GM19395 (cell line): ENCODE data around the gene NAT8L.

ENCODE experiments used
- ATAC-seq: cut with Tn5 transposase; IDR thresholded peaks from one replicate; pipeline ENCODE4 v1.9.1; 2021; ENCODE audit warnings: mild to moderate bottlenecking, moderate library complexity; ENCODE audit not compliant: unreplicated experiment

The NAT8L gene

DNA sequence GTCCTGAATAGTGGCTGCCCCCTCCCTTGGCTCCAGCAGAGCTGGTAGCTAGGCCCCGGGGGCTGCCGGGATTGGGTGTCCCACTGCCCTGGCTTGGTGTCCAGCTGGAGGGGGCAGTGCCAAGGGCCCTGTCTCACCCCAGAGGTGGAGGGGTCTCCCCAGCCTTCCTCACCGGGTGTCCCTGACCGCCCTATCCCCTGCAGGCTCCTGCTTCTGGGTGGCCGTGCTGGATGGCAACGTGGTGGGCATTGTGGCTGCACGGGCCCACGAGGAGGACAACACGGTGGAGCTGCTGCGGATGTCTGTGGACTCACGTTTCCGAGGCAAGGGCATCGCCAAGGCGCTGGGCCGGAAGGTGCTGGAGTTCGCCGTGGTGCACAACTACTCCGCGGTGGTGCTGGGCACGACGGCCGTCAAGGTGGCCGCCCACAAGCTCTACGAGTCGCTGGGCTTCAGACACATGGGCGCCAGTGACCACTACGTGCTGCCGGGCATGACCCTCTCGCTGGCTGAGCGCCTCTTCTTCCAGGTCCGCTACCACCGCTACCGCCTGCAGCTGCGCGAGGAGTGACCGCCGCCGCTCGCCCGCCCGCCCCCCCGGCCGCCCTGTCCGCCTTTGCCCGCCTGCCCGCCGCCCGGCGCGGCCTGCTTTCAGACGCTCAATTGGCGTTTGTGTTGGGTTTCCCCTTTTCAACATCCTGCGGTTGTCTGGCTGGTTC, 4.6 kb downstream of the NAT8L start:
- no peak for ATAC-seq

DNA sequence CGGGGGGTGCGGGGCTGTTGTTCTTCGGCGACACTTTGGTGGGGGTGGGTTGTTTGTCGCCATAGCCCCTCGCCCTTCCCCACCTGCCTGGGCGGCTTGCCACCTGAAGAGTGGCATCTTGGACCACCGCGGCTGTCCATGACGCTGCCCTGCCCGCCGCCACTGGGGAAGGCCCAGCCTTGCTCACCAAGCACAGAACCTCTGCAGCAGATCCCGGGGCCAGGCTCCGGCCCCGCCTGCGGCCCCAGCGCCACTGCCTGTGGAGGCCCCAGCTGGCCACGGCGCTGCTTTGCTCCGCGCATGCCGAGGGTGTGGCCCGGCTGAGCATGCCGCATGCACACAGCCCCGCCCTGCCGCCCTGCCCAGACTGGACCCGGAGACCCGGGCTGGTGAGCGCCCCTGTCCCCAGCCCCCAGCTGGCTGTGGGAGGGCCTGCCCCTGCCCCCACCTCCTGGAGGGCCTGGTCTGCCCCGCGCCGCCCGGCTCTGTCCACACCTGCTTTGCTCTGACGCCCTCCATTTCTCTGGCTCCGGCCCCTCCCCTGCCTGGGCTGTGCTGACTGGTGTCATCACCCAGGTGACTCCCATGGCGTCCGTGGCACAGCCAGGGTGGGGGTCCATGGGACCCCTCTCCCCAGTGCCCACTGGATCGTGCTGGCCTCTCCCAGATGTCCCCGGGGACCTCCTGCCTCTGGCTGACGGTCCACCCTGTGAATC, 5.3 kb downstream of the NAT8L start:
- ATAC-seq, result no peak

DNA sequence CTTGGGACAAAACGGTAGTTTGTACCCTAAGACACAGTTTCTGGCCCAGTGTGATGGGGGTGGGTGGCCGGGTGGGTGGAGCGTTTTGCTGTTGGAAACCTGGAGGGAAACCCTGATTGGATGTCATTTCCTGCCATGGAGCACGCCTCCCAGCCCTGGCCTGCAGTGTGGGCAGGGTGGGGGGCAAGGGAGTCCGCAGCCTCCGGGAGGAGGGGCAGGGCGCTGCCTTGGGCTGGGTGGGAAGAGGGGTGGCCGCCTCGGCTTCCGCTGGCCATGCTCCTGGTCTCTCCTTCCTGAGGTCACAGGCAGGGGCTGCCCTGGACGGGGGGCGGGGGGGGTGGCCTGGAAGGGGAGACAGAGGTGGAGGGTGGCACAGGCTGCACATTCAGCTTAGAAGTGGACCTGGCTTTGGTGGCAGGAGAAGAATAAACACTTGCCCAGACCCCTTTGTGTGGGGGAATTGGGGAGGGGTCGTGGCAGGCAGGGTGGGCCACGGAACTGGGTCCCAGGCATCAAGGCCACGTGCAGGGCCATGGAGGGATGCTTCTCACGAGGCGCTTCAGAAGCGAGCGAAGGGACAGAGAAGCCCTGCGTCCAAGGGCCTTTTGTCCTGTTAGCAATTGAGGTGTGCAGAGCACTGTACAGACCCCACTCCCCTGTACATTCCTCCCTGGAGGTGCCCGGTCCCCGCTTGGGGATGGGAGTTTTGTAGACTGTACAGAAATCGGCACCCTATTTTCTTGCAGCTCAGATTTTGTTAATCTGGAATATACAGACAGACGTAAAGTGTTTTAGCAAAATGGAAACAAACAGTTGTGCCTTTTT, 6.2 kb downstream of the NAT8L start:
- ATAC-seq, result no peak

DNA sequence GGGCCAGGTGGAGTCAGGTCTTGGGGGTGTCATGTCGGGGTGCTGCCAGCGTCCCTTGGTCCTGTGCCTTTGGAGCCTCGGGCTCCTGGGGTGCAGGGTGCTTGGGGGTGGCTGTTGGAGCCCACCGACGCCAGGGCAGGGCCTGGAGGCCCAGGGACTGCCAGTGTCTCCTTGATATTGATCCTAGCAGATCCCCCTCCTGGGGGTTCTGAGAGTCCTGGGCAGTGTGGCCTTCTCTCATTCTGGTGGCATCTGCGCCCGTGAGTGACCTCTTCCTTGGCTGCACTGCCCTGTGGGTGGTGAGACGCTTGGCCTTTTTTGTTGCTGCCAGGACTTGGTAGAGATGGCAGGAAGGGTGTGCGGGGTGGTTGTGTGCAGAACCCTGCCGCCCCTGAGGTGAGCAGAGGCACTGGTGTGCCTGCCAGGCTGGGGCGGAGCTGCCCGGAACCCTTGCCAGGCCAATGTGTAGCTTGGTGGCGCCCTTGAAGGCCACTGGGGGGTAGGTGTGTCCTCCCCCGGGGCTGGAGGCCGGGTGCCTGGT, 7.0 kb downstream of the NAT8L start:
- no peak for ATAC-seq

DNA sequence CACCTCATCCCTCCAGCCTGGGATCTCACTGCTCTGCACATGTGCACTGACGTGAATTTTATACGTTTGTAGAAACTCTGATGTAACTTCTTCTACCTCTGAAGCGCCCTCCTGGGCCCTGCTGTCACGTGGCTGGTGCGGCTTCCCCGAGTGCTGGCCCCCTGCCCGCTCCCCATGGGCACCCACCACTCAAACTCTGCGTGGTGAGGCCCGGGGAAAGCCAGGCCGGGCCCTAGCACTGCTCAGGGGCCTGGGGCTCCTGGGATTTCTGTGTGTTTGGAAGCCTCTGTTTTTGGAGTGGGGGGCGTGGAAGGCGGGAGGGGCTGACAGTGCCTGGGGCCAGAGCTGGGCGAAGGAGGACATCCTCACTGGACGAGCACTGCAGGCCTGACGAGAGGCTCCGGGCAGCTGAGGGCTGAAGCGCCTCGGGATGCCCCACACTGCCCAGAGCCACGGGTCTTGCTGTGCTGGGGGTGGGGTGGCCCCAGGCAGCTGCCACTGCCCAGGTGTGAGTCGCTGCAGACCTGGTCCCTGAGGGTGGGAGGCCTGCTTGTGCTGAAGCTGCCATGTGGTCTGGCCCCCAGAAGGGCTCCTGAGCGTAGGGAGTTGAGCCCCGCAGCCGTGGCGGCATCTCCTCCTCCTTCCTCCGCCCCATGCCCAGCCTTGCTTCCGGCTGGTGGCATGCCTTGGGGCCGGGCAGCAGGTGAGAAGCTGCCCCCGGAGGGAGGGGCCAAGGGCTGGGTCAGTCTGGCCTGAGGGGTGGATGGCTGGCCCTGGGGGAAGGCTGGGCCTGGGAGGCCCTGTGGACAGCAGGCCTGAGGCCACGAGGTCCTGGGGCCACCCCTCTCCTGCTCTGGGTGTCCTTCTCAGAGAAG, 7.7 kb downstream of the NAT8L start:
- no peak for ATAC-seq

DNA sequence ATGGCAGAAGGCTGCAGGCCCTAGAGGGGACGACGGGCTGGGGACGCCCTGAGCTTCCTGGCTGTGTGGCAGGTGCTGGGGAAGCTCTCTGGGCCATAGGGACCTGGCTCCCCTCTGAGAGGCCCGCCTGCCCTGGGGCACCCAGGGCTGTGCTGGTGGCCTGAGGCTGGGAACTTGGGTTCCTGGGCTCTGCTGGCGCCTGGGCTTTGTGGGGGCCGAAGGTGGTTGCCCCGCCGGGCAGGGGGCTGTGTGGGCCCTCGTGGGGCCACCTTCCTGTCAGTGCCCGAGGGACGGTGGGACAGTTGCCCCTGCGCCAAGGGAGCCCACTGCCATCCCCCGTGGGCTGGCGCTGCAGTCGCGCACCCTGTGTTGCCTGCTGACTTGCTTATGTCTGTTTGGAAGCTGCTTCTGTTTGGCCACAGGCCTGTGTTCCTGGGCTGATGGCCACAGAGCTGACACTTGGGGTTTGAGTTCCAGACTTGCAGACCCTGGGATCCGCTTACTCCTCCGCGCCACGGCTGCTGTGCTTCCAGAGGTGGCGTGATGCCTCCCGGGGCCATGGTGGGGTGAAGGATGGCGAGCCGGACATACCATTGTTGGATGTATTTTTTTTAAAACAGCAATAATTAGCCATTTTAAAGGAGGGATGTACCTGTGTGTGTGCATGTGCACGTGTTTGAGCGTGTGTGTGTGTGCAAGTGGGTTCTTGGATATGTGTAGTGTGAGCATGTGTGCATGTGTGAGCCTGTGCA, 8.5 kb downstream of the NAT8L start:
- ATAC-seq, result no peak

DNA sequence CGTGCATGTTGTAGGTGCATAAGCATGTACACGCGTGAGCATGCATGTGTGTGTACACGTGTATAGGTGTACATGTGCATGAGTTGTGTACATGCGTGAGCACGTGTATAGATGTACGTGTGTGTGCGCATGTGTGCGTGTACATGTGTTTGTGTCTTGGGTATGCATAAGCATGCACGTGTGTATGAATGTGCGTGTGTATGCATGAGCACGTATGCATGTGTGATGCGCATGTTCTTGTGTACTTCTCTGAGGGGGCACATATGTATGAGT, 9.0 kb downstream of the NAT8L start:
- ATAC-seq, result no peak

DNA sequence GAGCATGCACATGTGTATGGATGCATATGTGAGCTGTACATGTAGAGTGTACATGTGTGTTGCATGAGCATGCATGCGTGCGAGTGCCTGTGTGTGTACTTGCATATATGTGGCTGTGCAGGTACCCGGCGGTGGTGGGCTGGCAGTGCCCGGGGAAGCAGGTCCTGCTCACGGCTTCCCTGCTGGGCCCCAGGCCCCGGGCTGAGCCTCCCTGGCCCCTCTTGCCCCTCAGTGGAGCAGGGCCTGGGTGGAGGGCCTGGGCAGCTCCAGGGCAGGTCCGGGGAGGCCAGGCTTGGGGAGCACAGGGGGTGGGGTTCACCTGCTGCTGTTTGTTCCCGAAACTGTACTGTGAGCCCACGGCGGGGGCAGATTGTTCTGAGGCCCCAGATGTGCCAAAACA, 9.4 kb downstream of the NAT8L start:
- no peak for ATAC-seq

DNA sequence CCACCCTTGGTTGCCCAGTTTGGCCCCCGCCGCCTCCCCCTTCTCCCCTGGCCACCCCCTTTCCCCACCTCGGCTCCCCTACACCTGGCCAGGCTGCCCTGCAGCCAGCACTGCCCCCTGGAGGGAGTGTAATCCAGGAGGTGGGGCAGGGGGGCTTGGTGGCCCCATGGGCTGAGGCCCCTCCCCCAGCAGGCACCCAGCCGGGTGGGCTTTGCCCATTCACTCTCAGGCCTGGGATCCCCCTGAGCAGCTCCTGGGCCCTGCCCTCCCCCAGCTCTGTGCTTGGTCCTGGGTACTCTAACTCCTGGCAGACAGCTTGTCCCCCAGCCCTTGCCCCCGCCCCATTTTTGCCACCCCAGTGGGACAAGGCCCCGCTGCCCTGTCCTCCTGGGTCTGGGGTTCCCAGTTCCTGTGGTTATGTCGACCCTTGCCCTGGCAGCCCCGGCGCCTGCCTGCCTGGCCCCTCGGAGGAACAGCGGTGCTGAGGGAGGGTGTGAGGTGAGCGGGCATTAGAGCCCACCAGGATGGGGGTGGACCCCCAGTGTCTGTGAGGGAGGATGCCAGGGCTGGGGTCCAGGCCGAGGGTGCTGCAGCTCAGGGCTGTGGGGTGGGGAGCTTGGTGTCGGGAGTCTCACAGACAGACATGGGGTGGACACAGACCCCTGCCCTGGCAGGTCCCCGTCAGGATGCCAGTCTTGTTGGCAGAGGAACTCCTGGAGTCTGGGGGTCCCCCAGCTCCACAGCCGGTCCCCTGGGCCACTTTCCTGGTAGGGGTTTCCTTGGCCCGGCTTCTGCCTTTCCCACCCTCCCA, 10.2 kb downstream of the NAT8L start:
- no peak for ATAC-seq

DNA sequence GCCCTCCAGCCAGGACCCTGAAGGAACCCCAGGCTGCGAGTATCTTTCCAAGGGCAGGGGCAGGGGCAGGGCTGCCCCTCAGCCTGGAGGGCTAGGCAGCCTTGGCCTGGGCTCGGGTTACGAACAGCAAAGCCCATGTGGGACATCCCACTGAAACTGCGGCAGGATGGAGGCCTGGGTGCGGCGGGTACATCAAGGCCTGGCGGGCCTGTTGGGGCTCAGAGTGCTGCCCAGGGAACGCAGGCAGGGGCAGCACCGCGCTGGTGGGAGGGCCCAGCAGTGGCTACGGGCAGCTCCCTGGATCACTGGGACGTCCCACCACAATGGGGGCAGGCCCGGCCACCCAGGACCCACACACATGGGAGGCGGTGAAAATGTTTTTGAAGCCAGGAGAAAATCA, 10.9 kb downstream of the NAT8L start:
- ATAC-seq, result no peak

DNA sequence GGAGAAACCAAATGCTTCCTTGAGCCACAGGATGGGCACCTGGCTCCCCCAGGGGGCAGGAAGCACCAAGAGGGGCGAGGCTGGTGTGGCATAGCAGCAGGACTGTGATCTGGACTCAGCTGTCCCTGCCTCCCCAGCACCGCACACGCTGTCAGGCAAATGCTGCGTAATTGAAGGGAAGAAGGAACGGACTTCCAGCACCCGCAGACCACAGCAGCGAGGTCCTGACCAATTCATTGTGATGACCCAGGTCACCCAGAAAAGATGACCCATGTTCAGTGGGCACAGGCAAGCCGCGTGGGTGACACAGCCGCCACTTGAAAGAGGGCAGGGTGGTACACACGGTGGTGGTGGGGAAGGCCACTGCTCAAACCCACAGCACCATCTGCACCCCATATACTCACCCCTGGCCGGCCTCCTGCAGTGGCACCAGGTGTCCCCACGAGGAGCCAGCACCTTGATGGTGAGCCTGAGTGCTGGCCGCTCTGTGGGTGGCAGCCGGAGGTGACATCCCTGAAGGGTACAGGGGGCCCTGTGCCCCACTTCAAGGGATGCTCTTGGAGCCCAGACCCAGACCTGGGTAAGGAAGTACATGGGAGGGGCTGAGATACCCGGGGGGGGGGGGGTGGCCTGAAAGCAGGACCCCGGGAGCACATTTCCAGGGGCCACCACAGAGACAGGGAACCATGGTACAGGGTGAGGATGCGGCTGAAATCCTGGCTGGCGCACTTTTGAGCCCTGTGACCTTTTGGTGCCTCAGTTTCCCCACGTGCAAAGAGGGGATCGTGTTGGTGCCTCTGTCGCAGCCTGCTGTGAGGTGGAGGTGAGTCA, 11.5 kb downstream of the NAT8L start:
- no peak for ATAC-seq

DNA sequence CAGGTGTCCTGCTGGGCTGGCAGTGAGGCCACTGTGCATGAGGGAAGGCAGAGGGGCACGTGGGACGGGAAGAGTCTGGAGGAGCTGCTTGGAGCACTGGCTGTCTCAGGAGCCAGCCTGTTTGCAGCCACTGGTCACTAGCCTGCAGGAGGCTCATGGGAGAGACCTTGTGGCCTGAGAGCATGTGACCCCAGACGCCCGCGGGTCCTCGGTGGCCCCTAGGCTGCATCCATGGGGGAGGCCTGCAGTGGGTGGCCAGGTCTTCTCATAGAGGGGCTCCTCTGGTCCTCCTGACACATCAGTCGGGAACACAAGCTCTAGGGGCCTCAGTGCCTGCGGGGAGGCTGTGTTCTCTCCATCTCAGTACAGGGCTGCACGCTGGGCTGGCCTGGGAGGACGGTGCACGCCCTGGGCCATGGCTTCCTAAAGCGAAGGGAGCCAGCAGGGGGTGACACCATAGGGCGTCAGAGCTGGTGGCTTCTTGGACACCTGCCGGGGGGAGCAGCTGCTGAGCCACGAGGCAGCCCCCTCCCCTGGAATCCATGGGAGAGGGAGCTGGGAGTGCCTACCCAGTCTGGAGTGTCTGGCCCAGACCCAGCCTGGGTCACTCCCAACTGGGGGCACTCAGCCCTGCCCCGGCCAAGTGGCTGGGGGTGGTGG, 12.3 kb downstream of the NAT8L start:
- ATAC-seq, result no peak

DNA sequence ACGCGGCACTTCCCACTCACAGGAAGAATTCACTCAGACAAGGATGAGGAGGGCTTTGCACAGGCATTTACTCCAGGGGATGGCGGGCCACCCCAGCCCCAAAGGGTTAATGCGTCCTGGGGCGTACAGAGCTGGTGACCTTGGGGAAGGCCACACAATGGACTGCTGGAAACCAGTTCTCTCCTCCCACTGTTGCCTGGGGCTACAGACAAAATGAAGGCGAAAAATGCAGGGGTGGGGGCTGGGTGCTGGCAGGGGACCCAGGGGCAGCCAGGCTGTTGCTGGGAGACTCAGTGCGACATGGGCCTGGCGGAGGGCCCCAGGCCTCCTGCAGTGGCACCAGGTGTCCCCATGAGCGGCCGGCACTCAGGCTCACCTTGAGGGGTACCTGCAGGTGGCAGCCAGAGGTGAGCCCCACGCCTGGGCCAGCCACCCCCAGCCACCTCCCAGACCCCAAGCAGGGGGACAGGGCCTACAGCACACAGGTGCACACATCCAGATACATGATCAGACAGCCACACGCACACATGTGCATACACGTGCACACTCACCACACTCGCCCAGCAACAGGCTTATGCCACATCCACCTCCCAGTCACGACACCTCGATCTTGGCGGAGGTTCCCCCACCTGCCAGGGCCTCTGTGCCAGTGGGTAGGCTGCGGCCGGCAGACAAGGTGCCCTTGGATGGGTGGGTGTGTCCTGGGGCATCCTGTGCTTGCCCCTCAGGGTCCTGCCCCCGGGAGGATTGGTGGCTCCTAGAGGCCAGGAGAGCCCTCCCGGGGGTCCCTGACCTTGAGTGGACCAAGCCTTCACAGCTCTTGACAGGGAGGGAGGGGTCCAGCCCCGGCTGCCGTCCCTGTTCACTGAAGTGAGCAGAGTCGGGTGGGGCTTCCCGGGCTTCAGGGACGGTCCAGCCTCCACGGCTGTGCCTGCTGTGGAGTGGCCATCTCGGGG, 13.1 kb downstream of the NAT8L start:
- no peak for ATAC-seq

DNA sequence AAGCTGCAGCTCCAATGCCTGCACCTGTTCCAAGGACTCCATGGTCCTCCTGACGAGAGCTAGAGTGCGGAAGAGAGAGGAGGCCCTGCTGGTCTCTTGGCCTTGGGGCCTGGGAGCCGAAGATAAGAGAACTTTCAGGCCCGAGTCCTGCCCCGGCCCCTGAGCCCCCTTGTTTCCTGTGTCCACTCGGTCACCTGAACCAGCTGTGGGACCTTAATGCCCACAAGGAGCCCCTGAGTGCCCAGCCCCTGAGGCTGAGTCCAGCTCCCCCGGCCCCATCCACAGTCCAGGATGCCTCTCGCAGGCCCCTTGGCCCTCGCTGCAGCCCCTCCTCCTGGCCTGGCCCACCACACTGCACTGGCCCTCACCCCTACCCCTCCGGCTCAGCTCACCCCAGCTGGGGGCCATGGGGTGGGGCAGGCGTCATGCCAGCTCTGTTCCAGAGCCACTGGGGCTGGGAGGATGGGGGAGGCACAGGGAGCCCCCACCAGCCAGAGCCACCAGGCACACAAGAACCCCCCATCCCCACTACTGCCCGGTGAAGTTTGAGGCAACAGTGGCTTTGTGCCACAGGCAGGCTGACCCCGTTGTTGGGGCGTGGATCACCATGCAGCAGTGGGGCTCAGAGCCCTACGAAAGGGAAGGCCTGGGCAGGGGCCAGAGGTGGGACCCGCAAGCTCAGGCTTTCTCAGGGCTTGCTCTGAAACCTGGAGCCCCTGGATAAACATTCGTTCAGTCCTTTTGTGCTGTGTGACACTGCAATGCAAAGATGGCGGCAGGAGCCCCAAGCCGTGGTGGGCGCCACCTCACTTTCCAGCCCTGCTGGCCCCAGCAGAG, 14.1 kb downstream of the NAT8L start:
- no peak for ATAC-seq

DNA sequence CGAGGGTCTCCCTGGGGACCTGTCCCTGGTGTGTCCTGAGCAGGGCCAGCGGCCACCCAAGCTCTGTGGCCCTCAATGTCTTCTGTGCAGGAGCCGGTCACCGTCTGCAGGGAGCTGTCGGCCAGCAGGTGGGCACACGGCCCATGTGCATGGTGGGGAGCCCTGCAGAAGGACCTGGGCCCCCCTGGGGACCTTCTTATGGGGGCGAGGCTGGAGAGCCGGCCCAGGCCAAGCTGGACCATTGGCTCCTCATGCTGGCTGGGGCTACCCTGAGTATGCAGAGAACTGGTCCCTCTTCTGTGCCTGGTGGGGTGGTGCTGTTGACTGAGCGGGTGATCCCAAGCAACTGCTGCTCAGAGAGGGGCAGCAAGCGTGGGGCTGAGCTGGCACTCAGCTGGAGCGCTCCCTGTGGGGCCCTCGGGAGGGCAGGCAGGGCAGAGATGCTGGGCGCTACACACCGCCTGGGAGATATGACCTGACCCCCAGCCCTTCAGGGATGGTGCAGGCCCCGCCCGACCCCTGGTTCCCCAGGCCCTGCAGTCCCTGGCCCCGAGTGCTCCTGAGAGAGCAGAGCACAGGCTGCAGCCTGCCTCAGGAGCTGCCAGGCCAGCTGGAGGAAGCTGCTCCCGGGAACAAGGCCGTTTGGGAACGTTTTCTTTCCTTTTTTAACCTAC, 14.8 kb downstream of the NAT8L start:
- ATAC-seq, result no peak
